SJCRH30 (cell line): ENCODE results near the gene TMEM44. TPM values are rescaled to one million over a fixed set of nuclear protein-coding genes. Genes with fewer than 3 reads are reported as not detected.
"Not testable (repeated sequence)": the region's sequence is repeated elsewhere in the genome, so short reads cannot be mapped to it uniquely, and the experiment has no call there.

ENCODE experiments used
- DNase-seq, 2 experiments: peaks; one replicate each; pipeline ENCODE4 v3.0.0-alpha.2; 2015 to 2020
- H3K27ac ChIP-seq: fragments of 250-450 bp; sonication (Bioruptor Pico); 2 replicates; pipeline ENCODE4 v1.5.1; 2020; ENCODE audit warnings: mild to moderate bottlenecking, moderate library complexity
- H3K27me3 ChIP-seq: fragments of 250-450 bp; sonication (Bioruptor Pico); 2 replicates; pipeline ENCODE4 v1.5.1; 2020; ENCODE audit warnings: mild to moderate bottlenecking, moderate library complexity
- H3K36me3 ChIP-seq: fragments of 250-450 bp; sonication (Bioruptor Pico); 2 replicates; pipeline ENCODE4 v1.5.1; 2020; ENCODE audit warnings: mild to moderate bottlenecking, moderate library complexity
- H3K4me1 ChIP-seq: fragments of 250-450 bp; sonication (Bioruptor Pico); 2 replicates; pipeline ENCODE4 v1.5.1; 2020; ENCODE audit warnings: mild to moderate bottlenecking, moderate library complexity
- H3K4me3 ChIP-seq: fragments of 250-450 bp; sonication (Bioruptor Pico); 2 replicates; pipeline ENCODE4 v1.5.1; 2020; ENCODE audit warnings: mild to moderate bottlenecking, moderate library complexity
- H3K9me3 ChIP-seq: fragments of 250-450 bp; sonication (Bioruptor Pico); replicated peaks from 2 replicates; pipeline ENCODE4 v1.5.1; 2020; ENCODE audit warnings: mild to moderate bottlenecking, moderate library complexity
- total RNA-seq: library from RNA; depleted of rRNA; stranded (reverse); fragments of >200 nt; shearing (Covaris generic); gene quantifications from 2 replicates; pipeline ENCODE4 v1.2.3, GENCODE V29; 2014

The TMEM44 gene
- total RNA-seq, 1 experiment from 2014 or later, result 9.4 TPM

GRCh38 chr3:194609601-194610000 is 23.6 kb downstream of the TMEM44 start:
- Histone ChIP-seq H3K27me3 (no peaks in the 10 kb centered on the region), H3K36me3 (peaks cover 4% of the 10 kb centered on the region; the same call in 1 of the 2 replicates), H3K27ac (no peak overlapping the region)

GRCh38 chr3:194608981-194609380 is 24.2 kb downstream of the TMEM44 start:
- Histone ChIP-seq H3K4me1 (0 out of 2 replicates have a peak, but pooled peaks cover 3% of the 10 kb centered on the region), H3K4me3 (no peak overlapping the region), H3K27me3 (no peaks in the 10 kb centered on the region), H3K27ac (no peak overlapping the region), H3K9me3 (no peaks in the 10 kb centered on the region), H3K36me3 (peaks cover 4% of the 10 kb centered on the region; the same call in 1 of the 2 replicates)
- no peak for DNase-seq

More at GRCh38 chr3:194609601-194610000, 23.6 kb downstream of the TMEM44 start:
- no peak for DNase-seq
- Histone ChIP-seq H3K4me3 (no peak overlapping the region), H3K9me3 (no peaks in the 10 kb centered on the region), H3K4me1 (0 out of 2 replicates have a peak, but pooled peaks cover 3% of the 10 kb centered on the region)

DNA sequence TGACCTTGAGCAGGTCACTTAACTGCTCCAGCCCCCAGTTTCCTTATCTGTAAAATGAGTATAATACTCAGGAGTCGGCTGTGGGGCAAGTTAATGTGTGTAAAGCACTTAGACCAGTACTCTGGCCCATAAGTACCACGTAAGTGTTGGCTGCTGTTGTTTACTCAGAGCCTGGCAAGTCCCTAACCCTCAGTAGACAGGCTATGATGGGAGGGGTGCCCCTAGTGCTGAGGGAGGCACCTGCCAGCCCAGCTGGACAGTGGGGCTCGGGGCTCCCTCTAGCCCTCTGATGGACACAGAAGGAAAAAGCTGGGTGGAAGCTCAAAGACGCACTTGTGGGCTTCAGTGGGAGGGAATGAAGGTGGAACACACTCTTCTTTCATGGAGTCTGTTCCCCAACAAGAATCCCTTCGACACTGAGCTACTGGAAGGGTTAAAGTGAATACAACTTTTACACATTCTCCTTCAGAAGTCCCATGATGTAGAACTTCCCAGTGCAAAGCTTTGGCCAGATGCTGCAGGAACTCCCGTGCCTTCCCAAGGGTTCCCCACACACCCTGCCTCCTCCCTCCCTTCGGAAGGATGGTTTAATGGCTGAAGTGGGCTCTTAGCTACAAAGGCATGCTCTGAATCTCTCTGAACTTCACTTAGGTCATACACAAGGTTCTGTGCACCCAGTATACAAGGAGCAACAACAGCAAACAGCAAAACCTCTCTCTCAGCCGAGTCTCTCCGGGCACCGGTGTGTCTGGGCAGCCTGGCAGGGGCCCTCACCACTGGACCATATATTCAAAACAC is 25.4 kb downstream of the TMEM44 start:
- DNase-seq, result no peak
- no peak overlapping the region for H3K27ac ChIP-seq
- no peaks in the 10 kb centered on the region for H3K9me3 ChIP-seq
- peaks cover 4% of the 10 kb centered on the region; the same call in 1 of the 2 replicates for H3K36me3 ChIP-seq
- no peak overlapping the region for H3K4me3 ChIP-seq
- no peaks in the 10 kb centered on the region for H3K27me3 ChIP-seq
- H3K4me1 ChIP-seq, result peaks cover 3% of the 10 kb centered on the region; the same call in 1 of the 2 replicates

GRCh38 chr3:194606941-194607340 is 26.3 kb downstream of the TMEM44 start:
- Histone ChIP-seq H3K4me1 (peaks cover 6% of the 10 kb centered on the region; the same call in 1 of the 2 replicates), H3K27ac (no peak overlapping the region), H3K4me3 (no peak overlapping the region), H3K27me3 (no peaks in the 10 kb centered on the region), H3K9me3 (no peaks in the 10 kb centered on the region), H3K36me3 (peaks cover 4% of the 10 kb centered on the region; the same call in 1 of the 2 replicates)
- DNase-seq, result peak in 1 of 2 experiments; percentile 25

DNA sequence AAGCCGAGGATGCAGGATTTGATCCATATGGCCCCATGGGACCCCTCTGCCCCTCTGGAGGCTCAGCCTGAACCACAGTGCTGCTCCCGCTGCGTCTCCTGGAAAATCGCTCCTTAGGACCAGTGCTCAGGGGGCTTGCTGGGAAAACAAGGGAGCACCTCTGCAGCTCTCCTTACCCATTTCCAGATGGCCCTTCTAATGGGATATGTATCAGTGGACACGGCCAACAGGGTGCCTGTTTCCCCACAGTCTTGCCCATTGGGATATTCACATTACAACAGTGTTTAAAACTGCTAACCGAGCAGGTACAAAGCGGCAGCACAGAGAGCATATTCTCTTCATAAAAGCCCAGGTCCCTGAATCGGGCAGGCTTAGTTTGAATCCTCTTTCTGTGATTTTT is 27.1 kb downstream of the TMEM44 start:
- peaks cover 4% of the 10 kb centered on the region; the same call in 1 of the 2 replicates for H3K36me3 ChIP-seq
- no peak overlapping the region for H3K27ac ChIP-seq
- no peaks in the 10 kb centered on the region for H3K9me3 ChIP-seq
- H3K4me1 ChIP-seq, result peaks cover 6% of the 10 kb centered on the region; the same call in 1 of the 2 replicates
- DNase-seq, result no peak
- no peak overlapping the region for H3K4me3 ChIP-seq
- H3K27me3 ChIP-seq, result no peaks in the 10 kb centered on the region

- not testable (repeated sequence) for H3K27ac ChIP-seq, H3K4me1 ChIP-seq, H3K9me3 ChIP-seq, DNase-seq, H3K27me3 ChIP-seq, H3K36me3 ChIP-seq, H3K4me3 ChIP-seq
Measured at GRCh38 chr3:194605314-194605713, 27.9 kb downstream of the TMEM44 start.

DNA sequence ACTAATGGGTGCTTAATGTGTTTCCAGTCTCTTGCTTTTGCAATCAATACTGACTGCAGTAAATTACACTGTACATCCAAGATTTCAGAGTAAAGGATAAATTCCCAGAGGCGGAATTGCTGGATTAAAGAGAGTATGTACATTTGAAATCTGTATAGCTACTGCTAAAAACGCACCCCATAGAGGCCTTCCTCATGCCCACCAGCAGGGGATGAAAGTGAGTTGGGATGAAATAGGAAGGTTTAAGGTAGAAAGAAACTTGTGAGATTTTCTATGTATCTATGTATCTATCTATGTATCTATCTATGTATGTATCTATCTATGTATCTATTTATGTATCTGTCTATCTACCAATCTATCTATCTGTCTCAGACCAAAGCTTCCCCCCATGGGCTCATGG is 28.4 kb downstream of the TMEM44 start:
- no peaks in the 10 kb centered on the region for H3K27me3 ChIP-seq
- H3K27ac ChIP-seq, result no peak overlapping the region
- DNase-seq, result no peak
- H3K36me3 ChIP-seq, result peaks cover 4% of the 10 kb centered on the region; the same call in 1 of the 2 replicates
- H3K4me1 ChIP-seq, result peaks cover 9% of the 10 kb centered on the region; the same call in 1 of the 2 replicates
- H3K9me3 ChIP-seq, result no peaks in the 10 kb centered on the region
- no peak overlapping the region for H3K4me3 ChIP-seq

GRCh38 chr3:194604126-194604525 is 29.1 kb downstream of the TMEM44 start:
- DNase-seq, result no peak
- Histone ChIP-seq H3K4me1 (peaks cover 13% of the 10 kb centered on the region; the same call in 1 of the 2 replicates), H3K27me3 (no peaks in the 10 kb centered on the region), H3K9me3 (no peaks in the 10 kb centered on the region), H3K4me3 (no peak overlapping the region), H3K27ac (no peak overlapping the region), H3K36me3 (peaks cover 4% of the 10 kb centered on the region; the same call in 1 of the 2 replicates)

DNA sequence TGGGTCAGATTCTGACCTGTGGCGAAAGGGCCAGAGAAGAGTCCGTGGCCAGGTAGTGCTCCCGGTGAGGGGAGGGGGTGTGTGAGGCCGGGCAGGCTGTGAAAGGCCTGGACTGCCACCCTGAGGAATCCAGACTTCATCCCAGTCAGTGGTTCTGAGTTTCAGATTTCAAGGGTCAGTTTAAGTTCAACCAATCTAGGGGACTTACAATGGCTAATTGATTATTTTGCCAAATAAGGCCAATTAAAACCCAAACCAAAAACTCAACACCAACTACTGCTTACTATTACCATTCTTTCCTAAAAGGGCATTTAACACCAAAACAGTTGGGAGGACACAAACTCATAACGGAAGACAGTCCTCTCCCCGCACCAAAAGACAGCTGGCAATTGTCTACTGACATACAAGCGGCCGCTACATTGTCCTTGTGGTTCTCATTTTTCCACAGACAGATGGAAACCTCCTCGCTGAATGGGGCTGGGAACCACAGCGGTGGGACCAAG is 30.5 kb downstream of the TMEM44 start:
- Histone ChIP-seq H3K36me3 (peaks cover 4% of the 10 kb centered on the region; the same call in 1 of the 2 replicates), H3K9me3 (no peaks in the 10 kb centered on the region), H3K4me3 (0 out of 2 replicates have a peak overlapping the region, but pooled peaks have one; percentile 16), H3K27ac (peak overlapping the region; percentile 60), H3K4me1 (peaks cover 22% of the 10 kb centered on the region; the same call in 1 of the 2 replicates), H3K27me3 (no peaks in the 10 kb centered on the region)
- peak; percentile 63 to 82 for DNase-seq

- no peaks in the 10 kb centered on the region for H3K27me3 ChIP-seq
- peak overlapping the region; percentile 43 for H3K27ac ChIP-seq
- no peak overlapping the region for H3K4me3 ChIP-seq
- no peaks in the 10 kb centered on the region for H3K36me3 ChIP-seq
- peak; percentile 86 to 89 for DNase-seq
- peaks cover 21% of the 10 kb centered on the region; the same call in 1 of the 2 replicates for H3K4me1 ChIP-seq
- H3K9me3 ChIP-seq, result no peaks in the 10 kb centered on the region
Measured at GRCh38 chr3:194598771-194599557, 34.3 kb downstream of the TMEM44 start.

DNA sequence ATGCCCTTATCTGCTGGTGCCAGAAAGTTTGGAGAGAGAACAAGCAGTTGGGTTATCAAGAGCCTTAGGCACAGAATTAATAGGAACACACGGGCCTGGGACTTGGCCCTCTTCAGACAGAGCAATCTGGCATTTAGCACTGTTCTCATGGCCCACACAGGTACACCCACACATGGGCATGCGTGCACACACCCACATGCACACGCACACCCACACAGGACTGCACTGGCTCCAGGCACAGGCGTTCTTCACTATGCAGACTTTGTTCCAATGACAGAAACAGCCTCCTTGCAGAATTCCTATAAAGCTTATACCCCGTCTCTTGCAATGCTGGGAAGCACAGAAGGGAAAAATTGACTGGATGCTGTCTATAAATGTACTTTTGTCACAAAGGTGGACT is 36.3 kb downstream of the TMEM44 start:
- no peaks in the 10 kb centered on the region for H3K27me3 ChIP-seq
- H3K27ac ChIP-seq, result no peak overlapping the region
- no peak for DNase-seq
- no peaks in the 10 kb centered on the region for H3K36me3 ChIP-seq
- no peak overlapping the region for H3K4me3 ChIP-seq
- peaks cover 34% of the 10 kb centered on the region for H3K4me1 ChIP-seq
- no peaks in the 10 kb centered on the region for H3K9me3 ChIP-seq

DNA sequence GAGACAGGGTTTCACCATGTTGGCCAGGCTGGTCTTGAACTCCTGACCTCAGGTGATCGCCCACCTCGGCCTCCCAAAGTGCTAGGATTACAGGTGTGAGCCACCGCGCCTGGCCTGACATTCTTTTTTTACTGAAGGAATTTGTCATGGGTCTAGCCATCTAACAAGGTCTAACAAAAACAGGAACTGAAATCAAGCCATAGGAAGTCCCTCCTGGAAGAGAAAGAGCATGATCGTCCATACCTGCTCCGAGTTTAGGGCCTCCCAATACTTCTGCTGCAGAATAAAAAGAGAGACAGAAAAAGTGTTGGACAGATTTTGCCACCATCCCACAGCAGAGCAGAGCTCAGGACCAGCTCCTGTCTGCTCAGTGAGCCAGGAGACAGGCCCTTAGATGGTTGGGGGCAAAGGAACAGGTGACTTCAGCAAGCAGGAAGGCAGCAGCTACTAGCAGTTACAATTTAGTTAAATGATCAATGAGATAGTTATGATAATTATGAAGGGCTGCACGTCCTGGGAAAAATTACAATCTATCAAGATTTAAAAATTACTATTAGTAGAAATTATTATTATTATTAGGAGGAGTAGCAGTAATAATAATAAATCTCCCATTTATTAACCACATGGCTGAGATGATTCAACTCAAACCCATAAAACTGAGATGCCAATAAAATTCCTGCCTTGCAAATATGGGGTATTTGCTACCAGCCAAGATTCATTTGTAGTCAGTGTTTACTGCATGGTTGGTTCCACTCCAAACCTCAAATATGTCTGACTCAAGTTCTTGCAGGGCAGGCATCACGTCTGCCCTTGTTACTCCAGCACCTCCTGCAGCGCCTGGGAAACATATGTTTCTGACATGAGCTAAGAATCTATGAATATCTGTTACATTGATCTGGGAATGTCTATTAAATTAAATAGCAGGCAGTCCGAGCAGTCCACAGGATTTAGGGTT is 40.1 kb downstream of the TMEM44 start:
- H3K36me3 ChIP-seq, result 0 out of 2 replicates have a peak, but pooled peaks cover 2% of the 10 kb centered on the region
- DNase-seq, result peak; percentile 85 to 87
- no peak overlapping the region for H3K4me3 ChIP-seq
- peak overlapping the region; percentile 62 for H3K27ac ChIP-seq
- no peaks in the 10 kb centered on the region for H3K9me3 ChIP-seq
- peaks cover 19% of the 10 kb centered on the region for H3K4me1 ChIP-seq
- no peaks in the 10 kb centered on the region for H3K27me3 ChIP-seq

GRCh38 chr3:194588741-194589140 is 44.5 kb downstream of the TMEM44 start:
- Histone ChIP-seq H3K27me3 (no peaks in the 10 kb centered on the region), H3K4me3 (no peak overlapping the region), H3K4me1 (peaks cover 18% of the 10 kb centered on the region), H3K9me3 (no peaks in the 10 kb centered on the region), H3K27ac (no peak overlapping the region), H3K36me3 (peaks cover 2% of the 10 kb centered on the region; the same call in 1 of the 2 replicates)
- no peak for DNase-seq

DNA sequence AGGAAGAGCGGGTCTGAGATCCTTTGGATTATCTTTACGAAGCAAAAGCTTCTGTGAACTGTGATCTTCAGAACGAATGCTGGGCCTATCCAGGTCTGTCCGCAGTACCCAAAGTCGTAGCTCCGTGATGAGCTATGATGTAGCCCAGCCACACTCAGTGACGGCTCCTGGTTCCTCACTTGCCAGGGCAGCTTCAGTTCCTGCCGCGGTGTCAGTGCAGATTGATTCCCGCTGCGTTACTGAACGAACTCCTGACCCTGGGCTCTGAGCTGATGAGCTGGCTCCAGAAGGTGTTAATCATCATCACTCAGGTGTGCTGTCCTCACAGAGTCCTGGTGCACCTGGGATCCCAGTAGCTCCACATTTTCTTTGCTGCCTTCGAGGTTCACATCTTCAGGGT is 45.0 kb downstream of the TMEM44 start:
- H3K27me3 ChIP-seq, result no peaks in the 10 kb centered on the region
- H3K9me3 ChIP-seq, result no peaks in the 10 kb centered on the region
- DNase-seq, result no peak
- H3K36me3 ChIP-seq, result peaks cover 2% of the 10 kb centered on the region; the same call in 1 of the 2 replicates
- no peak overlapping the region for H3K4me3 ChIP-seq
- H3K4me1 ChIP-seq, result peaks cover 15% of the 10 kb centered on the region
- no peak overlapping the region for H3K27ac ChIP-seq
